Muscle of leg (tissue), 11 donors: ENCODE results near the gene ADGRG6. TPM values are rescaled to one million over a fixed set of nuclear protein-coding genes. Genes with fewer than 3 reads are reported as not detected.

Experiments used
- DNase-seq: peaks from one replicate; pipeline ENCODE4 v3.0.0; 2013
- H3K27ac ChIP-seq: one replicate; pipeline ENCODE4 v1.5.1; 2013; ENCODE audit warnings: mild to moderate bottlenecking, low read length, control low read depth
- H3K27me3 ChIP-seq: one replicate; pipeline ENCODE4 v1.6.1; 2013; ENCODE audit warnings: low read length; ENCODE audit not compliant: control insufficient read depth, insufficient read depth
- H3K36me3 ChIP-seq: one replicate; pipeline ENCODE4 v1.6.1; 2013; ENCODE audit warnings: low read length; ENCODE audit not compliant: control insufficient read depth, insufficient read depth
- H3K4me1 ChIP-seq: one replicate; pipeline ENCODE4 v1.6.1; 2013; ENCODE audit warnings: low read length; ENCODE audit not compliant: control insufficient read depth, insufficient read depth
- H3K4me3 ChIP-seq: one replicate; pipeline ENCODE4 v1.5.1; 2013; ENCODE audit warnings: low read length, control low read depth
- H3K9me3 ChIP-seq: replicated peaks from 2 replicates; pipeline ENCODE4 v1.6.1; 2013; ENCODE audit warnings: low read depth, low read length; ENCODE audit not compliant: control insufficient read depth
- WGBS: methylation state at CpG from one replicate; pipeline ENCODE4 v1.1.5; 2013; ENCODE audit warnings: missing lambda C conversion rate; ENCODE audit not compliant: insufficient coverage; 5-methylcytosine and 5-hydroxymethylcytosine counted together
- polyA plus RNA-seq, 8 donors: library from polyadenylated mRNA; unstranded; fragments of 120-200 nt; gene quantifications; one replicate each; pipeline versions ENCODE4 v1.2.1 to v1.2.3, GENCODE V29; 2013; ENCODE audit warnings: inconsistent platforms in 1 of 8, low replicate concordance in 1 of 8; ENCODE audit not compliant: insufficient read length in 8 of 8, insufficient read depth in 1 of 8
- total RNA-seq: library from RNA; stranded (reverse); fragments of 120-200 nt; gene quantifications from one replicate; pipeline ENCODE4 v1.2.4, GENCODE V29; 2013

Gene ADGRG6
- total and polyA plus RNA-seq, 9 donors = 6.2 to 13.9 (median 10.1) TPM

- no peaks in the 10 kb centered on the region for H3K36me3 ChIP-seq
- no peaks in the 10 kb centered on the region for H3K4me1 ChIP-seq
- no peak overlapping the region for H3K4me3 ChIP-seq
- no peaks in the 10 kb centered on the region for H3K27me3 ChIP-seq
- no peak for DNase-seq
- no peaks in the 10 kb centered on the region for H3K9me3 ChIP-seq
- WGBS = no CpG with 5 or more reads among the region's 6 CpGs
- H3K27ac ChIP-seq = no peak overlapping the region
Observed at GRCh38 chr6:142463988-142464387, 162.2 kb downstream of the ADGRG6 start.

DNA sequence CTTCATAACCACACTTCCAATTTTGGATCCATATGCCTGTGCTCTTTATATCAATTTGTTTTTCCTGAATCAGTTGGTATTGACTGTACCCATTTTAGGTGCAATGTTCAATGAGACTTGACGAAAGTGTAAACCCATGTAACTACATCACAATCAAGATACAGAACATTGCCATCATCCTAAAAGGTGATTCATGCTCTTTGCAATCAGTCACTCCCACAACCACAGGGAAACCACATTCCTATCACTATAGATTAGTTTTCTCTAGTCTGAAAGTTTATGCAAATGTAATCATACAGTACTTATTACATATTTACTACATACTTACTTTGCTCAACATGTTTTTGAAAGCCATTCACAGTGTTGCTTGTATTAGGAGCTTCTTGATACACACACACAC lies 167.4 kb downstream of the ADGRG6 start:
- Histone ChIP-seq H3K4me3 (no peak overlapping the region), H3K36me3 (no peaks in the 10 kb centered on the region), H3K27me3 (no peaks in the 10 kb centered on the region), H3K9me3 (no peaks in the 10 kb centered on the region), H3K27ac (no peak overlapping the region), H3K4me1 (no peaks in the 10 kb centered on the region)
- WGBS = no CpG with 5 or more reads among the region's 1 CpG
- DNase-seq = no peak

DNA sequence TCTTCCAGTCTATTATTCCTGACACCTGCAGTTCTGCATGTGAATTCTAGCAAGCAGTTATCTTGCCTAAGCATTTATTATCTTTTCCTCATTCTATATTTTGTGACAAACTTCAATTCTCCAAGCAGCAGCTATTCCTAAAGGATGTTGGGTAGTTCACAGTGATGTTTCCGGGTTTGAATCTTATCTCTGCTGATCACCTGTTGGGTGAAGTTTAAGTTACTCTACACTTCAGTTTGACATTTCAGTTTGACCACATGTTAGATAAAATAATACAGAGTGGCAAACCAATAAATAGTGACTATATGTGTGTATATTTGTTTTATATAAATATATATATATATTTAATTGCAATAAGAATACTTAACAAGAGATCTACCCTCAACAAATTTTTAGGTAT lies 168.6 kb downstream of the ADGRG6 start:
- Histone ChIP-seq H3K27me3 (no peaks in the 10 kb centered on the region), H3K36me3 (no peaks in the 10 kb centered on the region), H3K27ac (no peak overlapping the region), H3K4me1 (no peaks in the 10 kb centered on the region), H3K4me3 (no peak overlapping the region), H3K9me3 (no peaks in the 10 kb centered on the region)
- no CpG with 5 or more reads among the region's 1 CpG for WGBS
- no peak for DNase-seq

DNA sequence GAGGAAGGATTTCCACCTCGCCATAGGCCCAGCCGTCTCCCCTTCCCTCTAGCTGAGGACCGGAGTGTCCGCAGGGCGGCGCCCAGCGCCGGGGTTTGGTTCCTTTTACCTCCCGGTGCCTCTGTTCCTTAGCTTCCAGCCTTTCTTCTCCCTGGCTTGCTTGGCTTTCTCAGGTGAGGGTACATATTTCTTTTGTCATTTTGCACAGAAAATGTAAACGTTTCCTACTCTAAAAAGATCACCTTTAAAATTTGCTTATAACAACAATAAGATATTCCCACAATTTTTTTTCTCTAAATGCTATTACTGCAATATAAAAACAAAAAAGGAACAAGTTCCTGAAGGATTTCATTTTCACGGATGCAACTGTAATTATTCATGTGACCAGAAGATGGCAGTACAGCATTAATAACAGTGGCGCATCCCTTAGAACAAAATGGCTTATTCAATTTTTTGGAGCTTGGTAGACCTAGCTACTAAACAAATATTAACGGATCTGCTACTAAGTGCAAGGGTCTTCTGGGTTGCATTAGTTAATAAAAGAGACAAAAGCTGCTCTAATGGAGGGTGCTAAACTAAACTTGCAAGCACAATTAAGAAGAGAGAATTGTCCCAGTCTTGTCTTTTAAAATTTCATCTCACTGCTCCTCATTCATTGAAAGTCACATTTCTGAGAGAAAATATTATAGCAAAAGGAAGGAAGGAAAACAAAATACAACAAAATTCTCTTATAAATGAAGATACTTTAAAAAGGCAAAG lies 172.9 kb downstream of the ADGRG6 start:
- Histone ChIP-seq H3K4me3 (no peak overlapping the region), H3K9me3 (no peaks in the 10 kb centered on the region), H3K36me3 (no peaks in the 10 kb centered on the region), H3K27ac (no peak overlapping the region), H3K27me3 (no peaks in the 10 kb centered on the region), H3K4me1 (no peaks in the 10 kb centered on the region)
- peak; percentile 72 for DNase-seq
- WGBS = 14% methylated on average over 2 of the region's 13 CpGs

- 76% methylated on average over 2 of the region's 2 CpGs for WGBS
- DNase-seq = peak; percentile 88
- Histone ChIP-seq H3K4me3 (no peak overlapping the region), H3K27ac (no peak overlapping the region), H3K4me1 (no peaks in the 10 kb centered on the region), H3K9me3 (no peaks in the 10 kb centered on the region), H3K27me3 (no peaks in the 10 kb centered on the region), H3K36me3 (no peaks in the 10 kb centered on the region)
Observed at GRCh38 chr6:142476452-142476851, 174.6 kb downstream of the ADGRG6 start.

DNA sequence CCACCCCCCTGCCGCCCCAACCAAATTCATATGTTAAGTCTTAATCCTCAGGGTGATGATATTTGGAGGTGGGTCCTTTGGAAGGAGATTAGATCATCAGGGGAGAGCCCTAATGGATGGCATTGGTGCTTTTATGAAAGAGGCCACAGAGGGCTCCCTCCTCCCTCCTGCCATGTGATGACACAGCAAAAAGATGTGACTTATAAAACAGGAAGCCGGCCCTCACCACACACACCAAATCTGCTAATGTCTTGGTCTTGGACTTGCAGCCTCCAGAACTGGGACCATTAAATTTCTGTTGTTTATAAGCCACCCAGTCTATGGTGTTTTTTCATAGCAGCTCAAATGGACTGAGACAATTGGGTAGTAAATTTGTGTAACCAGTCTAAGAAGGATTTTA lies 176.3 kb downstream of the ADGRG6 start:
- no CpG with 5 or more reads among the region's 2 CpGs for WGBS
- H3K27ac ChIP-seq = no peak overlapping the region

DNA sequence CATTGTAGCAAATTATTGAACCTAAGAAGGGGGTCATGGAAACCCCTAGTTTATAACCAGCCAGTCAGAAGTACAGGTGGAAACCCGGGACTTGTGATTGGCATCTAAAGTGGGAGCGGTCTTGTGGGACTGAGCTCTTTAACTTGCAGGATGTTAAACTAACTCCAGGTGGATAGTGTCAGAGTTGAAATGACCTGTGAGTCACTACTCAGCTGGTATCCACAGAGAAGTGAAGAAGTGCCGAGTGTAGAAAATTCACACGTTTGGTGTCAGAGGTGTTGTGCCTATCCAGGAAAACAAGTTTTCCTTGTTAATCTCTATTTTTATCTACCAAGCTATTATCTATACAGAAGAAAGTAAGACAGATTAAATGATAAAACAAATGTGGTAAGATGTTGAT lies 179.7 kb downstream of the ADGRG6 start:
- H3K9me3 ChIP-seq = no peaks in the 10 kb centered on the region
- WGBS = 66% methylated on average over 2 of the region's 4 CpGs
- H3K4me1 ChIP-seq = no peaks in the 10 kb centered on the region
- no peaks in the 10 kb centered on the region for H3K27me3 ChIP-seq
- no peaks in the 10 kb centered on the region for H3K36me3 ChIP-seq
- no peak for DNase-seq
- H3K4me3 ChIP-seq = no peak overlapping the region
- no peak overlapping the region for H3K27ac ChIP-seq

More for the DNA sequence above, 176.3 kb downstream of the ADGRG6 start:
- H3K9me3 ChIP-seq = no peaks in the 10 kb centered on the region
- no peak for DNase-seq
- H3K36me3 ChIP-seq = no peaks in the 10 kb centered on the region
- H3K4me3 ChIP-seq = no peak overlapping the region
- H3K4me1 ChIP-seq = no peaks in the 10 kb centered on the region
- H3K27me3 ChIP-seq = no peaks in the 10 kb centered on the region

- Histone ChIP-seq H3K27me3 (no peaks in the 10 kb centered on the region), H3K36me3 (no peaks in the 10 kb centered on the region), H3K4me3 (no peak overlapping the region), H3K4me1 (no peaks in the 10 kb centered on the region), H3K9me3 (no peaks in the 10 kb centered on the region), H3K27ac (no peak overlapping the region)
- DNase-seq = no peak
- no CpG with 5 or more reads among the region's 1 CpG for WGBS
Observed at GRCh38 chr6:142482249-142482648, 180.4 kb downstream of the ADGRG6 start.

DNA sequence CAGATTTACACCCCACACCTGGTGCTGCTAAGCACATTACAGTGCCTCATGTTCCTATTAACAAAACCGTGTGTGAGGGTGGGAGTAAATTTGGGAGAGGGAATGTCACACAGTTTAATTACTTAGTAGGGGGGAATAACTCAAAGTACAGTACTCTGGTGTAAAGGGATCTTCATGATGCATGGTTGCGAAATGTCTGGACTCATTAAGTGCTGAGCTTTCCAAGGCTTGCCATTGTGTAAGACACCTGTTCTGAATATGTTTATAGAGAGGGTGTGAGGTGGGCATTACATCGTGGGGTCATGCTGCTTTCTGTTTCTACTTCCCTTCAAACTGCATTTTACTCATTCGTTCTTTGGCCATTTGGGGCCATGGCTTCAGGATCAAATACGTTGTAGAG lies 181.2 kb downstream of the ADGRG6 start:
- H3K9me3 ChIP-seq = no peaks in the 10 kb centered on the region
- H3K27me3 ChIP-seq = no peaks in the 10 kb centered on the region
- H3K4me1 ChIP-seq = no peaks in the 10 kb centered on the region
- WGBS = 17% methylated on average over 1 of the region's 5 CpGs
- no peak for DNase-seq
- H3K4me3 ChIP-seq = no peak overlapping the region
- no peaks in the 10 kb centered on the region for H3K36me3 ChIP-seq
- H3K27ac ChIP-seq = no peak overlapping the region

DNA sequence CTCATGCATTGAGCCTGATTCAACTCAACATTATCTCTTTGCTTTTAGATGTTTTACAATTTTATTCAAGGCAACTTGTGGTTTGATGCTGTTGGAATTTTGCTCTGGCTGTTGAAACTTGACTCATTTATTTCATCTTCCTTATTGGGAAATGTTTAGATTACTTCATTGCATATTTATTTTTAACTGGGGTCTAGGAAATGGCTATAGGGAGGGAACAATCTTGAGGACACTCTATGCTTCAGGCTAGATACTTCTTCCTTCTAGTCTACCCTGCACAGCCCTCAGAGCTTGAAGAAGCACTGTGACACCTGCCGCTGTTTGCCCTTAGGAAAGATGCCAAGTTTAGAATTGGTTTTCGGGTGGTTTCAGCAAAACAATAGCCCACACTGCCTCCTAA lies 183.4 kb downstream of the ADGRG6 start:
- H3K27me3 ChIP-seq = no peaks in the 10 kb centered on the region
- no peaks in the 10 kb centered on the region for H3K9me3 ChIP-seq
- H3K27ac ChIP-seq = no peak overlapping the region
- DNase-seq = no peak
- H3K36me3 ChIP-seq = no peaks in the 10 kb centered on the region
- H3K4me1 ChIP-seq = no peaks in the 10 kb centered on the region
- WGBS = no CpG with 5 or more reads among the region's 2 CpGs
- no peak overlapping the region for H3K4me3 ChIP-seq
